Activated naive CD8-positive, alpha-beta T cell treated with anti-CD3 and anti-CD28 coated beads for 36 hours (primary cell): ENCODE results near the gene GALNT9. TPM values are rescaled to one million over a fixed set of nuclear protein-coding genes. Genes with fewer than 3 reads are reported as not detected.

Experiments used
- DNase-seq: peaks from one replicate; pipeline ENCODE4 v3.0.0; 2021
- H3K27ac Mint-ChIP-seq: one replicate; pipeline ENCODE4 v1.8.0; 2022; ENCODE audit warnings: mild to moderate bottlenecking, moderate library complexity, mixed read lengths
- H3K27me3 Mint-ChIP-seq: one replicate; pipeline ENCODE4 v1.8.0; 2022; ENCODE audit warnings: mild to moderate bottlenecking, mixed read lengths
- H3K36me3 Mint-ChIP-seq: one replicate; pipeline ENCODE4 v1.8.0; 2021; ENCODE audit warnings: mild to moderate bottlenecking, mixed read lengths
- H3K4me1 Mint-ChIP-seq: one replicate; pipeline ENCODE4 v1.8.0; 2021; ENCODE audit warnings: mixed read lengths
- H3K4me3 Mint-ChIP-seq: one replicate; pipeline ENCODE4 v1.8.0; 2022; ENCODE audit warnings: mild to moderate bottlenecking, moderate library complexity, mixed read lengths
- H3K9me3 Mint-ChIP-seq: one replicate; pipeline ENCODE4 v1.8.0; 2022; ENCODE audit warnings: mixed read lengths
- total RNA-seq, 2 experiments: library from RNA; stranded (reverse); gene quantifications; one replicate each; pipeline ENCODE4 v1.2.3, GENCODE V29; 2021

Gene GALNT9
- total RNA-seq, 2 experiments from 2014 or later: not detected

GRCh38 chr12:132318135-132318534 lies 11.3 kb downstream of the GALNT9 start:
- no peak for DNase-seq
- H3K27me3 Mint-ChIP-seq: peaks cover 15% of the 10 kb centered on the region
- H3K9me3 Mint-ChIP-seq: peaks cover 3% of the 10 kb centered on the region
- H3K4me1 Mint-ChIP-seq: peaks cover 3% of the 10 kb centered on the region
- no peaks in the 10 kb centered on the region for H3K36me3 Mint-ChIP-seq
- no peak overlapping the region for H3K4me3 Mint-ChIP-seq
- H3K27ac Mint-ChIP-seq: no peak overlapping the region

GRCh38 chr12:132317233-132317938 lies 12.0 kb downstream of the GALNT9 start:
- H3K4me1 Mint-ChIP-seq: no peaks in the 10 kb centered on the region
- H3K27ac Mint-ChIP-seq: no peak overlapping the region
- peaks cover 11% of the 10 kb centered on the region for H3K27me3 Mint-ChIP-seq
- DNase-seq: no peak
- H3K9me3 Mint-ChIP-seq: peaks cover 3% of the 10 kb centered on the region
- H3K36me3 Mint-ChIP-seq: no peaks in the 10 kb centered on the region
- H3K4me3 Mint-ChIP-seq: no peak overlapping the region

DNA sequence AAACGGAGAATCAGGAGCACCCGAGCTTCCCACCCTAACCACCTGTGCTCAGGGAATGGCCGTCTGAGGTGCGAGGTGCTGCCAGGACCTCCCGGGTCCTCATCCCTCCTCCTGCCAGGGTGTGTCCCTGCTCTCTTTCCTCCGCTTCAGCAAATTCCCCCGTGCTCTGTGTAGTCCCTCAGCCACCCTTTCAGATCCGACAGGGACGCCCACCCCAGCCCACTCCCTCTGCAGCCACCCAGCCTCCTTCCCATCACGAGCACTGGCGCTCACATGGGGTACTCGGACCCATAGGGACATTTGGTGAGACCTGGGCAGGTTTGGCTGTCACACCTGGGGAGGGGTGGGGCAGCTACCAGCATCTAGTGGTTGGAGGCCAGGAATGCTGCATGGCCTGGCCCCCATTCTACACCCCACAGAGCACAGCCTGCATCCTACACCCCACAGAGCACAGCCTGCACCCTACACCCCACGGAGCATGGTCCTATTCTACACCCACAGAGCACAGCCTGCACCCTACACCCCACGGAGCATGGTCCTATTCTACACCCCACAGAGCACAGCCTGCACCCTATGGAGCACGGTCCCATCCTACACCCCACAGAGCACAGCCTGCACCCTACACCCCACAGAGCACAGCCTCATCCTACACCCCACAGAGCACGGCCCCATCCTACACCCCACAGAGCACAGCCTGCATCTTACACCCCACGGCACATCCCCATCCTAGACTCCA lies 12.7 kb downstream of the GALNT9 start:
- Mint-ChIP-seq H3K9me3 (peaks cover 6% of the 10 kb centered on the region), H3K27ac (no peak overlapping the region), H3K4me1 (no peaks in the 10 kb centered on the region), H3K36me3 (no peaks in the 10 kb centered on the region), H3K27me3 (peaks cover 11% of the 10 kb centered on the region), H3K4me3 (no peak overlapping the region)
- DNase-seq: no peak

- Mint-ChIP-seq H3K4me1 (no peaks in the 10 kb centered on the region), H3K4me3 (no peak overlapping the region), H3K27ac (no peak overlapping the region), H3K36me3 (no peaks in the 10 kb centered on the region), H3K27me3 (peaks cover 11% of the 10 kb centered on the region), H3K9me3 (peaks cover 11% of the 10 kb centered on the region)
- no peak for DNase-seq
Observed at GRCh38 chr12:132315951-132316350, 13.4 kb downstream of the GALNT9 start.

- Mint-ChIP-seq H3K36me3 (no peaks in the 10 kb centered on the region), H3K27ac (no peak overlapping the region)
Observed at GRCh38 chr12:132315507-132315906, 13.9 kb downstream of the GALNT9 start.

GRCh38 chr12:132314516-132315233 lies 14.7 kb downstream of the GALNT9 start:
- DNase-seq: no peak
- Mint-ChIP-seq H3K27me3 (peaks cover 11% of the 10 kb centered on the region), H3K27ac (no peak overlapping the region), H3K36me3 (no peaks in the 10 kb centered on the region), H3K4me3 (no peak overlapping the region), H3K4me1 (no peaks in the 10 kb centered on the region), H3K9me3 (peaks cover 12% of the 10 kb centered on the region)

More at GRCh38 chr12:132315507-132315906, 13.9 kb downstream of the GALNT9 start:
- no peaks in the 10 kb centered on the region for H3K4me1 Mint-ChIP-seq
- no peak overlapping the region for H3K4me3 Mint-ChIP-seq
- DNase-seq: no peak
- peaks cover 11% of the 10 kb centered on the region for H3K27me3 Mint-ChIP-seq
- peaks cover 12% of the 10 kb centered on the region for H3K9me3 Mint-ChIP-seq

GRCh38 chr12:132314035-132314434 lies 15.4 kb downstream of the GALNT9 start:
- peaks cover 12% of the 10 kb centered on the region for H3K9me3 Mint-ChIP-seq
- H3K4me1 Mint-ChIP-seq: no peaks in the 10 kb centered on the region
- no peak for DNase-seq
- no peak overlapping the region for H3K4me3 Mint-ChIP-seq
- H3K27me3 Mint-ChIP-seq: peaks cover 11% of the 10 kb centered on the region
- no peaks in the 10 kb centered on the region for H3K36me3 Mint-ChIP-seq
- H3K27ac Mint-ChIP-seq: no peak overlapping the region

- peaks cover 12% of the 10 kb centered on the region for H3K9me3 Mint-ChIP-seq
Observed at GRCh38 chr12:132313182-132313581, 16.2 kb downstream of the GALNT9 start.

DNA sequence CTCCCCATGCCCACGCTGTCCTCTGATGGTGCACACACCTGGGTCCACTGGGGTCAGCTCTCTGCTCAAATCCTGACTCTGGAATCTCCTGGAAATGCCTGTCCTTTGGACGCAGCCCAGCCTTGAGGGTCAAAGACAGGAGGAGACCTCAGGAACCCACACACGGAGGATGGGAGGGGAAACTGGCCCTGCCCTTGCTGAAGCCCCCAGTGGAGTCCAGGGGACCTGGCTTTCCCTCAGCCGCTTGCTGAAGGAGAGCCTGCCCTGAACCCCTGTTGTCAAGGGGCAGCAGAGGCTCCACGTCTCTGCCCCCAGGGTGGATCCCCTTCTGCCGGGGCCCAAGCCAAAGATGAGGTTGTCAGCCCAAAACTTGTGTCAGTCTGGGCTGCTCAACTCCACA lies 16.9 kb downstream of the GALNT9 start:
- H3K36me3 Mint-ChIP-seq: no peaks in the 10 kb centered on the region
- H3K27ac Mint-ChIP-seq: no peak overlapping the region
- peaks cover 12% of the 10 kb centered on the region for H3K9me3 Mint-ChIP-seq
- no peaks in the 10 kb centered on the region for H3K4me1 Mint-ChIP-seq
- no peak for DNase-seq
- peaks cover 11% of the 10 kb centered on the region for H3K27me3 Mint-ChIP-seq
- no peak overlapping the region for H3K4me3 Mint-ChIP-seq

More at GRCh38 chr12:132313182-132313581, 16.2 kb downstream of the GALNT9 start:
- H3K4me1 Mint-ChIP-seq: no peaks in the 10 kb centered on the region
- no peak overlapping the region for H3K27ac Mint-ChIP-seq
- H3K27me3 Mint-ChIP-seq: peaks cover 11% of the 10 kb centered on the region
- H3K4me3 Mint-ChIP-seq: no peak overlapping the region
- H3K36me3 Mint-ChIP-seq: no peaks in the 10 kb centered on the region
- DNase-seq: no peak

DNA sequence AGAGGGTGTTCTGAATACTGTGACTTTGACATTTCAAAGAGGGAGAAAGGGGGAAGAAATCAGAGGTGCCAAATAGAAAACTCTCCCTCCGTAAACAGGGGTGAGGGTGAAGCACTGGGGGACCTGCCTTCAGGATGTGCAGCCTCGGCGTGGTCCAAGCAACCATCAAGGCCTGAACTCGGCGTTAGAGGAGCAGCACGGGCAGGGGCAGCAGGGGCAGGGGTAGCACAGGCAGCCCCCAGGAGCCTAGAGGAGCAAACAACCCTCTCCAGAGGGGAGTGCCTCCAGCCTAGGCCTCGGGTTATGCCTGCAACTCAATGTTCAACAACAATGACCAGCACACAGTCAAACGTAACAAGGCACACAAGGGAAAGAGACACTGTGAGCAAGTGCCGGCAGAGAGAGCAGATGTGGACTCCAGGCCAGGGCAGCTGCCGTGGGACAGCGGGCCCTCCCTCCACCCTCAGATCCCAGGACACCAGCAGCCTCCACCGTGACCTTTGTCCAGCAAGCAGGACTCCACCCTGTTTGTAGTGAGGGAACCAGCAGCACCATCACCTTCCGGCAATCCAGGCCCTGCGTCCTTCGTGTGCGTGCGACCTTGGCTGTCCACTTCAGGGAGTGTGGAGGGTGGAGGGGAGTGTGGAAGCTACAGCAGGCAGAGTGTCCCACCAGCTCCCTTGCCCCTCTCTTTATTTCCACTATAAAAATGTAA lies 18.0 kb downstream of the GALNT9 start:
- H3K36me3 Mint-ChIP-seq: no peaks in the 10 kb centered on the region
- H3K4me1 Mint-ChIP-seq: no peaks in the 10 kb centered on the region
- H3K27me3 Mint-ChIP-seq: peaks cover under 1% of the 10 kb centered on the region
- H3K9me3 Mint-ChIP-seq: peaks cover 12% of the 10 kb centered on the region
- no peak for DNase-seq
- H3K4me3 Mint-ChIP-seq: no peak overlapping the region
- no peak overlapping the region for H3K27ac Mint-ChIP-seq

GRCh38 chr12:132310181-132311040 lies 19.0 kb downstream of the GALNT9 start:
- Mint-ChIP-seq H3K4me1 (no peaks in the 10 kb centered on the region), H3K9me3 (peaks cover 12% of the 10 kb centered on the region), H3K27me3 (no peaks in the 10 kb centered on the region), H3K27ac (no peak overlapping the region), H3K36me3 (no peaks in the 10 kb centered on the region), H3K4me3 (no peak overlapping the region)
- DNase-seq: no peak

DNA sequence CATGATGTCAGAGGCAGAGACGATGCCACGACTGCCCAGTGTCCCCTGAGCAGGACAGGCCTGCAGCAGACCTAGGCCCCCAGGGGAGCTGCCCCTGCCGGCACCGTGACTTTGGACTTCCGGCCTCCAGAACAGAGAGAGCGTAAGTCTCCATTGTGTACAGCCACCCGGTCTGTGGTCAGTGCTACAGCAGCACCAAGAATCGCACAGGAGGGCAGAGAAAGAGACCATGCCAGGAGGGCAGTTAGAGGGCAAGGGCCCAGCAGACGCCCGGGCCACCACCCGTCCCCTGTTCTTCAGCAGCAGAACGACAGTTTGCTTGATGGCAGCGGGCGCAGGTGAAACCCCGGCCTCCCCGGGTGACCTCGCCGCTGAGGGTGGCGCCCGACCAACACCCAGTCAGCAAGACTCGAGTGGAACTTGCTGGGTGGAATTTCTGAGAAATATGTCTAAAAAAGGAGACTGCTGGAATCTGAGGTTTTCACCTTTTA lies 19.7 kb downstream of the GALNT9 start:
- Mint-ChIP-seq H3K4me3 (no peak overlapping the region), H3K9me3 (peaks cover 12% of the 10 kb centered on the region), H3K4me1 (no peaks in the 10 kb centered on the region), H3K27ac (no peak overlapping the region), H3K36me3 (no peaks in the 10 kb centered on the region), H3K27me3 (no peaks in the 10 kb centered on the region)
- DNase-seq: no peak

GRCh38 chr12:132308853-132309595 lies 20.4 kb downstream of the GALNT9 start:
- Mint-ChIP-seq H3K9me3 (peaks cover 10% of the 10 kb centered on the region), H3K4me1 (no peaks in the 10 kb centered on the region), H3K27ac (no peak overlapping the region), H3K27me3 (no peaks in the 10 kb centered on the region), H3K36me3 (no peaks in the 10 kb centered on the region), H3K4me3 (no peak overlapping the region)
- DNase-seq: no peak
